GM23248 (cell line): ENCODE data around the gene EPHA2. TPM values are rescaled to one million over a fixed set of nuclear protein-coding genes. Genes with fewer than 3 reads are reported as not detected.

Experiments
- DNase-seq: peaks from one replicate; pipeline ENCODE4 v3.0.0-alpha.2; 2015
- H2AFZ ChIP-seq: fragments of 200-600 bp; sonication (generic); 2 replicates; pipeline ENCODE4 v1.6.1; 2016; ENCODE audit warnings: antibody characterized with exemption
- H3F3A ChIP-seq: fragments of 200-600 bp; sonication (generic); 2 replicates; pipeline ENCODE4 v1.6.1; 2016; ENCODE audit warnings: mild to moderate bottlenecking, antibody characterized with exemption, mixed run types; ENCODE audit not compliant: insufficient read depth
- H3K27ac ChIP-seq: fragments of 200-600 bp; sonication (generic); 2 replicates; pipeline ENCODE4 v1.5.1; 2016; ENCODE audit warnings: mild to moderate bottlenecking
- H3K27me3 ChIP-seq: fragments of 200-600 bp; sonication (generic); replicated peaks from 2 replicates; pipeline ENCODE4 v1.6.1; 2016; ENCODE audit warnings: mild to moderate bottlenecking; ENCODE audit not compliant: insufficient read depth
- H3K36me3 ChIP-seq: fragments of 200-600 bp; sonication (generic); 2 replicates; pipeline ENCODE4 v1.6.1; 2016; ENCODE audit warnings: low read depth, mild to moderate bottlenecking
- H3K4me1 ChIP-seq: fragments of 200-600 bp; sonication (generic); 2 replicates; pipeline ENCODE4 v1.6.1; 2016; ENCODE audit warnings: mild to moderate bottlenecking; ENCODE audit not compliant: insufficient read depth
- H3K4me2 ChIP-seq: fragments of 200-600 bp; sonication (generic); one replicate; pipeline ENCODE4 v1.6.1; 2016; ENCODE audit warnings: mild to moderate bottlenecking; ENCODE audit not compliant: unreplicated experiment
- H3K4me3 ChIP-seq: fragments of 200-600 bp; sonication (generic); 2 replicates; pipeline ENCODE4 v1.5.1; 2016; ENCODE audit warnings: mild to moderate bottlenecking
- H3K79me2 ChIP-seq: fragments of 200-600 bp; sonication (generic); 2 replicates; pipeline ENCODE4 v1.6.1; 2016; ENCODE audit warnings: mild to moderate bottlenecking; ENCODE audit not compliant: insufficient read depth
- H3K9ac ChIP-seq: fragments of 200-600 bp; sonication (generic); 2 replicates; pipeline ENCODE4 v1.6.1; 2016; ENCODE audit warnings: mild to moderate bottlenecking
- H3K9me2 ChIP-seq: fragments of 200-600 bp; sonication (generic); 2 replicates; pipeline ENCODE4 v1.6.1; 2016; ENCODE audit warnings: mixed run types, mild to moderate bottlenecking, moderate library complexity; ENCODE audit not compliant: insufficient read depth
- H3K9me3 ChIP-seq: fragments of 200-600 bp; sonication (generic); one replicate; pipeline ENCODE4 v1.6.1; 2017; ENCODE audit warnings: low read depth
- H4K20me1 ChIP-seq: fragments of 200-600 bp; sonication (generic); 2 replicates; pipeline ENCODE4 v1.6.0; 2016; ENCODE audit not compliant: insufficient read depth
- EZH2 ChIP-seq: fragments of 200-600 bp; sonication (generic); IDR thresholded peaks from 2 replicates; pipeline ENCODE4 v1.6.1; 2018; ENCODE audit warnings: antibody characterized with exemption, mild to moderate bottlenecking; ENCODE audit not compliant: insufficient read depth, poor library complexity, severe bottlenecking
- EZH2phosphoT487 ChIP-seq: fragments of 200-600 bp; sonication (generic); IDR thresholded peaks from 2 replicates; pipeline ENCODE4 v1.6.1; 2018; ENCODE audit warnings: antibody characterized with exemption, moderate library complexity, mild to moderate bottlenecking, low read depth; ENCODE audit not compliant: insufficient read depth
- whole genome bisulfite sequencing, 2 experiments: methylation state at CpG; one replicate each; pipeline ENCODE4 v1.1.6; 2015 to 2017; ENCODE audit warnings: low lambda C conversion rate in 2 of 2, low coverage in 1 of 2; ENCODE audit errors: missing lambda C conversion rate in 2 of 2; 5-methylcytosine and 5-hydroxymethylcytosine counted together
- in situ Hi-C: fragments of 300-500 bp; cut with MboI; formaldehyde crosslinking; loops from 2 replicates; pipeline ENCODE4 v1.15.0; 2020
- polyA plus RNA-seq: library from polyadenylated mRNA; unstranded; fragments of >200 nt; fragmentation: Nextera tagmentation; extraction: Ambion mirVana; gene quantifications from 2 replicates; pipeline ENCODE4 v1.2.1, GENCODE V29; 2016
- total RNA-seq: library from RNA; depleted of rRNA; stranded (reverse); fragments of >200 nt; shearing (Covaris generic); gene quantifications from 2 replicates; pipeline ENCODE4 v1.2.3, GENCODE V29; 2014

Gene EPHA2
- total and polyA plus RNA-seq, 2 experiments from 2014 or later = 8.8 to 21.7 TPM

- H3K4me2 ChIP-seq = peak overlapping the region; percentile 85
- H3K9me3 ChIP-seq = no peaks in the 10 kb centered on the region
- H3K27me3 ChIP-seq = no peaks in the 10 kb centered on the region
- no peaks in the 10 kb centered on the region for H3K9me2 ChIP-seq
- H4K20me1 ChIP-seq = no peaks in the 10 kb centered on the region
- no peak overlapping the region for H3K4me3 ChIP-seq
- peaks cover 72% of the 10 kb centered on the region for H3K79me2 ChIP-seq
- H3F3A ChIP-seq = peaks cover 23% of the 10 kb centered on the region
- peak overlapping the region; percentile 92 for H3K27ac ChIP-seq
- no peak for DNase-seq
- 95 to 97% methylated on average over 10 of the region's 10 CpGs for WGBS, 2 experiments
- H3K4me1 ChIP-seq = peaks cover 54% of the 10 kb centered on the region
- no peak overlapping the region for H3K9ac ChIP-seq
- TF ChIP-seq EZH2phosphoT487 (no peak), EZH2 (no peak)
- peaks cover 24% of the 10 kb centered on the region; the same call in 1 of the 2 replicates for H3K36me3 ChIP-seq
- no peak overlapping the region for H2AFZ ChIP-seq
- in situ Hi-C loops = no loop called here
Observed at GRCh38 chr1:16147156-16147926, 8.5 kb downstream of the EPHA2 start.

DNA sequence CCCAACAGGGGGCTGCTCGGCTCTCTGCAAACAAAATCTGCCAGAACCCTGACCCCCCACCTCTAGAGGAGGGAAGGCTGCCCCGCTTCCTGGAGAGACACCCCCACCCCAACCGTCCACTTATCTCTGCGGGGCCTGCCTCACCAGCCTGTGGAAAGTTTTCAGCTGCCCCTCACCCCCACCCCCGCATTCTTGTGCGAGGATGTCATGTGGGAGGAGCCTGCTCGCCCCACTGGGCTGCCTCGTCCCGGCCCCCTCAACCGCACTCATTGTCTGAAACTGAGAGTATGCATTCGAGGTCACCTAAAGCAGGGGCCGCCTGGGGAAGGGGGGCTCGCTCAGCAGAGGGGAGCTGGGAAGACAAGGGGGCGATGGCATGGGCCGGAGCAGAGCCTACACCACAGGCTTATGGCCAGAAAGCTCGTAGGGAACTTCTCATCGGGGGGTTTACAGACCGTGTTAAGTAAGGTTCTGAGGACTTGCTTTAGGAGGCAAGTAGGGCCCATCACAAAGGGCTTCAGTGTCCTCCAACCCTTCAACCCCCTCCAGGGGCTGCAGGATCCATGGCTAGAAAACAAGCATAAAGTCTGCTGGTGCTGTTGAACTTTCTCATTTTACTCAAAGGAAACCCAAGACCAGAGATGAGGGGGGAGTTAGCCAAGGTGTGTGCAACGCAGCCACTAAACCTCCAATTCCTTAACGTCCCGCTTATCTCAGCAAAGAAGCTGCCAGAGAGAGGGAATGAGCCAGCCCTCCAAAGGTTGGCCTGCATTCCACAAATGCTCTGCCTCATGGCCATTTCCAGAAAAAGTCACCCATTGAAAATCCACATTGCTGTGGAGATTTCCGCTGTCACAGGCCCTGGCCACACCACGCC lies 9.4 kb downstream of the EPHA2 start:
- no peaks in the 10 kb centered on the region for H3K9me3 ChIP-seq
- 19 to 26% methylated on average over 16 to 22 of the region's 23 CpGs for WGBS, 2 experiments
- peak overlapping the region; percentile 92 for H3K27ac ChIP-seq
- H4K20me1 ChIP-seq = no peaks in the 10 kb centered on the region
- DNase-seq = peak; percentile 93
- peak overlapping the region; percentile 64 for H3K4me3 ChIP-seq
- H3K9ac ChIP-seq = peak overlapping the region; percentile 80
- TF ChIP-seq EZH2phosphoT487 (no peak), EZH2 (no peak)
- no peaks in the 10 kb centered on the region for H3K9me2 ChIP-seq
- no peaks in the 10 kb centered on the region for H3K27me3 ChIP-seq
- H3F3A ChIP-seq = peaks cover 23% of the 10 kb centered on the region
- H2AFZ ChIP-seq = peak overlapping the region; percentile 32
- in situ Hi-C loops = no loop called here
- H3K36me3 ChIP-seq = peaks cover 24% of the 10 kb centered on the region; the same call in 1 of the 2 replicates
- H3K4me2 ChIP-seq = peak overlapping the region; percentile 85
- H3K79me2 ChIP-seq = peaks cover 70% of the 10 kb centered on the region
- peaks cover 48% of the 10 kb centered on the region for H3K4me1 ChIP-seq

DNA sequence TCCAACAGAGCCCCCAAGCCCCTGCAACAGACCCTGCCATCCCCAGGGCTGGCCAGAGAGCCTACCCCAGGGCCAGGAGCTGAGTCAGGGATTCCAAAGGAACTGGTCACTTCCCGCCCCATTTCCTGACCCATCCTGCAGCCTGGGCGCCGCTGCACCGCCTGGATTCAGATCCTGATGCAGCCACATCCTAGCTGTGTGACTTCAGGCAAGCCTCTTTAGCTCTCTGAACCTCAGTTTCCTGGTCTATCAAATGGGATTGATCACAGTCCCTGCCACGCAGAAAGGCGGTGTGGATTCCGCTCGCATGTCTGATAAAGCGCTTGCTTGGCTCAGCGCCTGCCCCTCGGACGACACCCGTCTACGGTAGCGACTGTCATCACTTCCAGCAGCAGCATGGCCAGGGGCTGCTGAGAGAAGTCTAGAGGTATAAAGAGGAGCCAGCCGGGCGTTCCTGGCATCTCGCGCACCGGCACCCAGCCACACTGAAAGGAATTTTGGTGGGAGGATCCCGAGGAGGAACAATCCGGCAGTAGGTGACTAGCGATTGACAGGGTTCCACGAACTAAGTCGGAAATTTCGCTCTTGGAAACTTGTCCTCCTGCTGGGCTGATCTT lies 10.1 kb downstream of the EPHA2 start:
- peaks cover 23% of the 10 kb centered on the region for H3F3A ChIP-seq
- H3K4me2 ChIP-seq = peak overlapping the region; percentile 85
- no peaks in the 10 kb centered on the region for H3K9me2 ChIP-seq
- in situ Hi-C loops = no loop called here
- H3K9me3 ChIP-seq = no peaks in the 10 kb centered on the region
- peak overlapping the region; percentile 32 for H2AFZ ChIP-seq
- H3K36me3 ChIP-seq = peaks cover 24% of the 10 kb centered on the region; the same call in 1 of the 2 replicates
- WGBS, 2 experiments = 1 to 2% methylated on average over 26 of the region's 26 CpGs
- TF ChIP-seq EZH2phosphoT487 = no peak
- no peak for TF ChIP-seq EZH2
- H3K27me3 ChIP-seq = no peaks in the 10 kb centered on the region
- H3K9ac ChIP-seq = peak overlapping the region; percentile 80
- H3K4me3 ChIP-seq = peak overlapping the region; percentile 64
- peak; percentile 98 for DNase-seq
- no peaks in the 10 kb centered on the region for H4K20me1 ChIP-seq
- peak overlapping the region; percentile 92 for H3K27ac ChIP-seq
- H3K79me2 ChIP-seq = peaks cover 70% of the 10 kb centered on the region
- H3K4me1 ChIP-seq = peaks cover 40% of the 10 kb centered on the region
